Measurements from ENCODE around the gene NPAS1. TPM values are rescaled to one million over a fixed set of nuclear protein-coding genes. Genes with fewer than 3 reads are reported as not detected.

The NPAS1 gene
- polyA plus RNA-seq, 3 donors, result not detected

DNA sequence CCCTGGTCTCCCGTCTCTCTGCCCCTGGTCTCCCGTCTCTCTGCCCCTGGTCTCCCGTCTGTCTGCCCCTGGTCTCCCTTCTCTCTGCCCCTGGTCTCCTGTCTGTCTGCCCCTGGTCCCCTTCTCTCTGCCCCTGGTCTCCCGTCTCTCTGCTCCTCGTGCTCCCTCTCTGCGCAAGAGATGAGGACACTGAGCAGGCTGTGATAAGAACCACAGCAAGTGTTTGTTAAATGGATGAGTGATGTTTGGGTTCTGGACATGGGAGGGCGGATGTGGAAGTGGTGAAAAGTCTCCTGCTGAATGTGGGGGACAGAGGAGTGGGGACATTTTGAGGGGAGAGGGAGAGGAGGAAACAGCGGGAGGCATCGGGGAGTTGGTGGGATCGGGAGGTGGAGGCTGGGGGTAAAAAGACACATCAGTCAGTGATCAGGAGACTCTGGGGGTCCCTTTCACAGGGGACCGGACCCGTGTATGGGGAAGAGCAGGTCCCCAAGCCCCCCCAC, 8.0 kb downstream of the NPAS1 start:
- H3K9ac ChIP-seq (ENCODE audit: insufficient read depth, low read length, poor library complexity, severe bottlenecking), result no peak overlapping the region
- no peak overlapping the region for H3K4me2 ChIP-seq (replicated peaks; ENCODE audit: extremely low read depth, low read length, poor library complexity, severe bottlenecking)
- Mint-ChIP-seq H3K4me1 (peaks cover 2% of the 10 kb centered on the region), H3K27ac (no peak overlapping the region), H3K27me3 (ENCODE audit: low read depth in 3 of 3) (peaks cover 72 to 93% (median 90%) of the 10 kb centered on the region in 3 donors), H3K4me3 (peak overlapping the region in 1 of 2 donors; percentile 54), H3K9me3 (peaks cover 0 to 10% (median 3%) of the 10 kb centered on the region in 7 donors), H3K36me3 (no peaks in the 10 kb centered on the region)
- H3K4me3 ChIP-seq (replicated peaks in 1 of 3; ENCODE audit: low read depth in 2 of 3, low read length in 3 of 3), result no peak overlapping the region
- H2AFZ ChIP-seq (ENCODE audit: insufficient read depth, low read depth, low read length, poor library complexity, severe bottlenecking), result no peak overlapping the region
- no peaks in the 10 kb centered on the region for H3K79me2 ChIP-seq (ENCODE audit: insufficient read depth, low read length)
- H4K20me1 ChIP-seq (ENCODE audit: insufficient read depth, low read length), result no peaks in the 10 kb centered on the region
- no peaks in the 10 kb centered on the region for H3K4me1 ChIP-seq (ENCODE audit: control insufficient read depth in 1 of 2, insufficient read depth in 2 of 2, low read length in 2 of 2)
- intact Hi-C loops (cut with micrococcal nuclease), result no loop called here
- TF ChIP-seq, protein P1, sequence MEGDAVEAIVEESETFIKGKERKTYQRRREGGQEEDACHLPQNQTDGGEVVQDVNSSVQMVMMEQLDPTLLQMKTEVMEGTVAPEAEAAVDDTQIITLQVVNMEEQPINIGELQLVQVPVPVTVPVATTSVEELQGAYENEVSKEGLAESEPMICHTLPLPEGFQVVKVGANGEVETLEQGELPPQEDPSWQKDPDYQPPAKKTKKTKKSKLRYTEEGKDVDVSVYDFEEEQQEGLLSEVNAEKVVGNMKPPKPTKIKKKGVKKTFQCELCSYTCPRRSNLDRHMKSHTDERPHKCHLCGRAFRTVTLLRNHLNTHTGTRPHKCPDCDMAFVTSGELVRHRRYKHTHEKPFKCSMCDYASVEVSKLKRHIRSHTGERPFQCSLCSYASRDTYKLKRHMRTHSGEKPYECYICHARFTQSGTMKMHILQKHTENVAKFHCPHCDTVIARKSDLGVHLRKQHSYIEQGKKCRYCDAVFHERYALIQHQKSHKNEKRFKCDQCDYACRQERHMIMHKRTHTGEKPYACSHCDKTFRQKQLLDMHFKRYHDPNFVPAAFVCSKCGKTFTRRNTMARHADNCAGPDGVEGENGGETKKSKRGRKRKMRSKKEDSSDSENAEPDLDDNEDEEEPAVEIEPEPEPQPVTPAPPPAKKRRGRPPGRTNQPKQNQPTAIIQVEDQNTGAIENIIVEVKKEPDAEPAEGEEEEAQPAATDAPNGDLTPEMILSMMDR (IDR thresholded peaks at IDR 0.05), result no peak
- DNase-seq, result no peak
- no peaks in the 10 kb centered on the region for H3K36me3 ChIP-seq (replicated peaks in 1 of 2; ENCODE audit: control insufficient read depth in 1 of 2, insufficient read depth in 2 of 2, low read length in 2 of 2)
- H3K9me3 ChIP-seq (replicated peaks in 1 of 2; ENCODE audit: control insufficient read depth in 1 of 2, insufficient read depth in 1 of 2, low read length in 2 of 2), result peaks cover 0 to 6% of the 10 kb centered on the region in 2 donors
- H3K27ac ChIP-seq (ENCODE audit: low read depth in 1 of 2, low read length in 2 of 2), result no peak overlapping the region
- peaks cover 26 to 64% of the 10 kb centered on the region in 2 donors for H3K27me3 ChIP-seq (ENCODE audit: control insufficient read depth in 2 of 2, insufficient read depth in 2 of 2, low read length in 2 of 2)
- 23% methylated on average over 2 of the region's 12 CpGs for WGBS (ENCODE audit: insufficient coverage)

DNA sequence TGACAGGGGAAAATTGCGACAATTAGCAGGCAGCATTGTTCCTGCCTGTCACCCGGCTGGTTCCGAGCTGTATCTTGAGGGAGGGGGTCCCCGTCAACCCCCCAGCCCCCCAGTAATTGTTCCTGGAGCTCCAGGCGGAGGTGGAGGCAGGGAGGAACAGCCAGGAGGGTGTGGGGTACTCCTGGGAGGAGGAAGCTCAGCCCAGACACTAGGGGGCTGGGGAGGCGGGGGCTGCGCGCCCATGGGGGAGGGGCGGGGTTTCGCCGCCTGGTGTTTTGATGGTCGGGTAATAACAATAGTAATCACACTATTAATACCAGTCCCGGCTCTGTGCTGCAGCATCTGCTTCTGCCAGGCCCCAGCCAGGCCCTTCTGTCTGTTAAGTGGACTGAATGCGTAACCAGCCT, 8.6 kb downstream of the NPAS1 start:
- Mint-ChIP-seq H3K4me1 (peaks cover 2% of the 10 kb centered on the region), H3K27me3 (ENCODE audit: low read depth in 3 of 3) (peaks cover 67 to 91% (median 85%) of the 10 kb centered on the region in 3 donors), H3K27ac (no peak overlapping the region), H3K36me3 (no peaks in the 10 kb centered on the region), H3K4me3 (peak overlapping the region in 1 of 2 donors; percentile 72), H3K9me3 (peaks cover 0 to 9% (median 3%) of the 10 kb centered on the region in 7 donors)
- TF ChIP-seq, protein P1 (IDR thresholded peaks at IDR 0.05), result no peak
- no peak overlapping the region for H3K4me3 ChIP-seq (replicated peaks in 1 of 3; ENCODE audit: low read depth in 2 of 3, low read length in 3 of 3)
- 7% methylated on average over 3 of the region's 14 CpGs for WGBS (ENCODE audit: insufficient coverage)
- peaks cover 21 to 59% of the 10 kb centered on the region in 2 donors for H3K27me3 ChIP-seq (ENCODE audit: control insufficient read depth in 2 of 2, insufficient read depth in 2 of 2, low read length in 2 of 2)
- DNase-seq, result no peak
- intact Hi-C loops (cut with micrococcal nuclease), result no loop called here
- peaks cover 0 to 6% of the 10 kb centered on the region in 2 donors for H3K9me3 ChIP-seq (replicated peaks in 1 of 2; ENCODE audit: control insufficient read depth in 1 of 2, insufficient read depth in 1 of 2, low read length in 2 of 2)
- H3K79me2 ChIP-seq (ENCODE audit: insufficient read depth, low read length), result no peaks in the 10 kb centered on the region
- no peak overlapping the region for H3K9ac ChIP-seq (ENCODE audit: insufficient read depth, low read length, poor library complexity, severe bottlenecking)
- H2AFZ ChIP-seq (ENCODE audit: insufficient read depth, low read depth, low read length, poor library complexity, severe bottlenecking), result no peak overlapping the region
- H3K4me1 ChIP-seq (ENCODE audit: control insufficient read depth in 1 of 2, insufficient read depth in 2 of 2, low read length in 2 of 2), result no peaks in the 10 kb centered on the region
- H3K27ac ChIP-seq (ENCODE audit: low read depth in 1 of 2, low read length in 2 of 2), result no peak overlapping the region
- H3K4me2 ChIP-seq (replicated peaks; ENCODE audit: extremely low read depth, low read length, poor library complexity, severe bottlenecking), result no peak overlapping the region
- H3K36me3 ChIP-seq (replicated peaks in 1 of 2; ENCODE audit: control insufficient read depth in 1 of 2, insufficient read depth in 2 of 2, low read length in 2 of 2), result no peaks in the 10 kb centered on the region
- H4K20me1 ChIP-seq (ENCODE audit: insufficient read depth, low read length), result no peaks in the 10 kb centered on the region
